Measurements from ENCODE around the gene RARRES2. TPM values are rescaled to one million over a fixed set of nuclear protein-coding genes. Genes with fewer than 3 reads are reported as not detected.

RARRES2 gene
- total and polyA plus RNA-seq, 2 experiments from 2014 or later: not detected

DNA sequence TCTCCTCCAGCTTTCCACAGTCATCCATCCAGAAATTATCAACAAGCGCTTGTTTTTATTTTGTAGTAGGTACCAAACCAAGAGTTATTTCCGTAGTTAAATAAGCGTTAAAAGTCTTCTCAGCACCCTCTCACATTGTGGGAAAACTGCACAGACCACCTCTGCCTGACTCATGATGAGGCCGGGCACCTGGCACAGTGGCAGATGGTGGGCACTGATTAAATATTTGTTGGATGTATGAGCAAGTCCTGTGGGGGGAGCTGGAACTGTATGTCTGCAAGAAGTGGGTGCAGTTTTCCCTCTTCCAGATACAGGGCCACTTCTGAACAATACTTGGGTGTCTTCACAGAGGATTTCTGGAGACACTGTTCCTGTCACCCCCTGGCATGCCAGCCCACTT, 21.9 kb upstream of the RARRES2 start:
- no peak for DNase-seq
- Histone ChIP-seq H3K9me2 (ENCODE audit: insufficient read depth) (no peaks in the 10 kb centered on the region), H3K4me1 (ENCODE audit: insufficient read depth) (0 out of 2 replicates have a peak, but pooled peaks cover 4% of the 10 kb centered on the region), H3K4me3 (no peak overlapping the region), H3K27me3 (replicated peaks; ENCODE audit: insufficient read depth) (no peaks in the 10 kb centered on the region), H2AFZ (no peak overlapping the region), H3K27ac (no peak overlapping the region), H3F3A (ENCODE audit: insufficient read depth) (0 out of 2 replicates have a peak, but pooled peaks cover 6% of the 10 kb centered on the region), H3K36me3 (ENCODE audit: low read depth) (no peaks in the 10 kb centered on the region), H4K20me1 (ENCODE audit: insufficient read depth) (no peaks in the 10 kb centered on the region), H3K9me3 (ENCODE audit: low read depth) (no peaks in the 10 kb centered on the region), H3K4me2 (ENCODE audit: unreplicated experiment) (no peak overlapping the region), H3K9ac (no peak overlapping the region), H3K79me2 (ENCODE audit: insufficient read depth) (no peaks in the 10 kb centered on the region)
- TF ChIP-seq EZH2 (IDR thresholded peaks at IDR 0.05; ENCODE audit: insufficient read depth, poor library complexity, severe bottlenecking) (no peak), EZH2phosphoT487 (IDR thresholded peaks at IDR 0.05; ENCODE audit: insufficient read depth, low read depth) (no peak)
- 80 to 84% methylated on average over 4 of the region's 4 CpGs for WGBS, 2 experiments (ENCODE audit: low coverage in 1 of 2, low lambda C conversion rate in 2 of 2, missing lambda C conversion rate in 2 of 2)
- in situ Hi-C loops (cut with MboI): no loop called here

- Histone ChIP-seq H3F3A (ENCODE audit: insufficient read depth) (no peaks in the 10 kb centered on the region), H3K9ac (no peak overlapping the region), H3K4me3 (no peak overlapping the region), H3K27me3 (replicated peaks; ENCODE audit: insufficient read depth) (no peaks in the 10 kb centered on the region), H4K20me1 (ENCODE audit: insufficient read depth) (no peaks in the 10 kb centered on the region), H3K4me1 (ENCODE audit: insufficient read depth) (no peaks in the 10 kb centered on the region), H3K27ac (no peak overlapping the region), H2AFZ (no peak overlapping the region), H3K79me2 (ENCODE audit: insufficient read depth) (no peaks in the 10 kb centered on the region), H3K4me2 (ENCODE audit: unreplicated experiment) (no peak overlapping the region), H3K36me3 (ENCODE audit: low read depth) (no peaks in the 10 kb centered on the region), H3K9me3 (ENCODE audit: low read depth) (no peaks in the 10 kb centered on the region), H3K9me2 (ENCODE audit: insufficient read depth) (no peaks in the 10 kb centered on the region)
- TF ChIP-seq EZH2phosphoT487 (IDR thresholded peaks at IDR 0.05; ENCODE audit: insufficient read depth, low read depth) (no peak), EZH2 (IDR thresholded peaks at IDR 0.05; ENCODE audit: insufficient read depth, poor library complexity, severe bottlenecking) (no peak)
- DNase-seq: no peak
- 70 to 76% methylated on average over 16 to 18 of the region's 18 CpGs for WGBS, 2 experiments (ENCODE audit: low coverage in 1 of 2, low lambda C conversion rate in 2 of 2, missing lambda C conversion rate in 2 of 2)
- in situ Hi-C loops (cut with MboI): no loop called here
Observed at GRCh38 chr7:150361807-150362621, 20.6 kb upstream of the RARRES2 start.

DNA sequence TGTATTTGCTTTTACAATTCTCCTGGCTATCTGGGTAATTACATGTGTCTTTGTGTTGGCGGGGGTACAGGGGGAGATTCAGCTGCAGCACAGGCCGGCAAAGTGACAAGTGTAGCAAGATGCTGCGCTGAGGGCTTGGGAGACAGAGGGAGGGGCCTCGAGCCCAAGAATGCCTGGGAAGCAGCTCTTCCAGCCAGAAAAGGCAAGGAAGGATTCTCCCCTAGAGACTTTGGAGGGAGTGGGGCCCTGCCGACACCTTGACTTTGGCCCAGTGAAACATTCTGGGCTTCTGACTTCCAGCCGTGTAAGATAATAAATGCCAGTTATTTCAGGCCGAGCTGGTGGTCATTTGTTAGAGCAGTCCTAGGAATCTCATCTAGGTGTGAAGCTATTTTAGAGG, 20.0 kb upstream of the RARRES2 start:
- Histone ChIP-seq H3K4me3 (no peak overlapping the region), H3K9me2 (ENCODE audit: insufficient read depth) (no peaks in the 10 kb centered on the region), H3F3A (ENCODE audit: insufficient read depth) (no peaks in the 10 kb centered on the region), H4K20me1 (ENCODE audit: insufficient read depth) (no peaks in the 10 kb centered on the region), H3K79me2 (ENCODE audit: insufficient read depth) (no peaks in the 10 kb centered on the region), H3K27ac (no peak overlapping the region), H3K36me3 (ENCODE audit: low read depth) (no peaks in the 10 kb centered on the region), H3K9ac (no peak overlapping the region), H3K4me2 (ENCODE audit: unreplicated experiment) (no peak overlapping the region), H3K27me3 (replicated peaks; ENCODE audit: insufficient read depth) (no peaks in the 10 kb centered on the region), H2AFZ (no peak overlapping the region), H3K9me3 (ENCODE audit: low read depth) (no peaks in the 10 kb centered on the region), H3K4me1 (ENCODE audit: insufficient read depth) (no peaks in the 10 kb centered on the region)
- no peak for TF ChIP-seq EZH2 (IDR thresholded peaks at IDR 0.05; ENCODE audit: insufficient read depth, poor library complexity, severe bottlenecking)
- TF ChIP-seq EZH2phosphoT487 (IDR thresholded peaks at IDR 0.05; ENCODE audit: insufficient read depth, low read depth): no peak
- 60 to 63% methylated on average over 7 of the region's 7 CpGs for WGBS, 2 experiments (ENCODE audit: low coverage in 1 of 2, low lambda C conversion rate in 2 of 2, missing lambda C conversion rate in 2 of 2)
- DNase-seq: no peak
- in situ Hi-C loops (cut with MboI): no loop called here

DNA sequence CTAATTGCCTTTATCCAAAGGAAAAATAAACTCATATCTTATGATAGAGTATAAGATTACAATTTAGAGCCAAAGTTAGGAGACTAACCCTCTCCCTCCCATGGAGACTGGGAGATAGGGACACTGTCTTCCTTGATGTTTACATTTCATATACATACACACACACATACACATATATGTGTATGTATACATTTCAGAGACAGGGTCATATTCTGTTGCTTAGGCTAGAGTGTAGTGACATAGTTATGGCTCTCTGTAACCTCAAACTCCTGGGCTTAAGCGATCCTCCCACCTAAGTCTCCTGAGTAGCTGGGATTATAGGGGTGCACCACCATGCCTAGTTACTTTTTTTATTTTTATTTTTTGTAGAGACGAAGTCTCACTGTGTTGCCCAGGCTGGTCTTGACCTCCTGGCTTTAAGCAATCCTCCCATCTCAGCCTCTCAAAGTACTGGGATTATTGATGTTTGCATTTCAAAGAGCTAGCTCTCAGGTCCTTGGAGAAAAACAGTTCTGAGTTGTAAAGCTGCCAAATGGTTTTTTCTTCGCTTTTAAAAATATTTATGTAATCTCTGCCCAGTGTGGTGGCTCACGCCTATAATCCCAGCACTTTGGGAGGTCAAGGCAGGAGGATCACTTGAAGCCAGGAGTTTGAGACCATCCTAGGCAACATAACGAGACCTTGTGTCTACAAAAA, 19.1 kb upstream of the RARRES2 start:
- TF ChIP-seq EZH2phosphoT487 (IDR thresholded peaks at IDR 0.05; ENCODE audit: insufficient read depth, low read depth) (no peak), EZH2 (IDR thresholded peaks at IDR 0.05; ENCODE audit: insufficient read depth, poor library complexity, severe bottlenecking) (no peak)
- Histone ChIP-seq H3K9ac (no peak overlapping the region), H2AFZ (no peak overlapping the region), H3K9me3 (ENCODE audit: low read depth) (no peaks in the 10 kb centered on the region), H3K9me2 (ENCODE audit: insufficient read depth) (no peaks in the 10 kb centered on the region), H3K27ac (no peak overlapping the region), H3K4me1 (ENCODE audit: insufficient read depth) (no peaks in the 10 kb centered on the region), H3K36me3 (ENCODE audit: low read depth) (no peaks in the 10 kb centered on the region), H3K79me2 (ENCODE audit: insufficient read depth) (no peaks in the 10 kb centered on the region), H3F3A (ENCODE audit: insufficient read depth) (no peaks in the 10 kb centered on the region), H3K4me3 (no peak overlapping the region), H3K4me2 (ENCODE audit: unreplicated experiment) (no peak overlapping the region), H3K27me3 (replicated peaks; ENCODE audit: insufficient read depth) (no peaks in the 10 kb centered on the region), H4K20me1 (ENCODE audit: insufficient read depth) (no peaks in the 10 kb centered on the region)
- in situ Hi-C loops (cut with MboI): no loop called here
- 69 to 74% methylated on average over 5 of the region's 5 CpGs for WGBS, 2 experiments (ENCODE audit: low coverage in 1 of 2, low lambda C conversion rate in 2 of 2, missing lambda C conversion rate in 2 of 2)
- no peak for DNase-seq

Measured in GM23248 (cell line).